NCI-H187 treated with DMSO at 0.1 percent for 48 hours (cell line): Measurements from ENCODE around the gene ADAMTS17.

Experiments
- DNase-seq: peaks from one replicate; lab custom pipeline; 2025; lab: John Stamatoyannopoulos, UW

ADAMTS17 gene

DNA sequence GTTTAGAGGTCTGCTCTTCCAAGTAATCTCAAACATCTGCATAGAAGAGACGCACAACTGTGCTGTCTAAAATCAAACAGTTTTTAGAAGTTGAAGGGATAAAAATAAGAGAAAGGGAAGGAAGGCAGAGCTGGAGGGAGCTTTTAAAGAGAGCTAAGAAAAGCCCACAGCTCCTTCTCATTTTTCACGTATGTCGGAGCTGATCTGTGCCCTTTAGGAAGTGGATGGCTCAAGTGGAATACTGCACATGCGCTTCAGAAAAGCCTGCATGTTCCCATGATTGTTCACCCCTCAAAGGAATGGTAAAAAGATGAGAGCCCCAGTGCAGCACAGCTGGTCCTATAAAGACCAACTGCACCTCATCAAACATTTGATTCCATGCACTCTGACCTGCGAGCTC is 207.2 kb downstream of the ADAMTS17 start:
- DNase-seq: no peak

DNA sequence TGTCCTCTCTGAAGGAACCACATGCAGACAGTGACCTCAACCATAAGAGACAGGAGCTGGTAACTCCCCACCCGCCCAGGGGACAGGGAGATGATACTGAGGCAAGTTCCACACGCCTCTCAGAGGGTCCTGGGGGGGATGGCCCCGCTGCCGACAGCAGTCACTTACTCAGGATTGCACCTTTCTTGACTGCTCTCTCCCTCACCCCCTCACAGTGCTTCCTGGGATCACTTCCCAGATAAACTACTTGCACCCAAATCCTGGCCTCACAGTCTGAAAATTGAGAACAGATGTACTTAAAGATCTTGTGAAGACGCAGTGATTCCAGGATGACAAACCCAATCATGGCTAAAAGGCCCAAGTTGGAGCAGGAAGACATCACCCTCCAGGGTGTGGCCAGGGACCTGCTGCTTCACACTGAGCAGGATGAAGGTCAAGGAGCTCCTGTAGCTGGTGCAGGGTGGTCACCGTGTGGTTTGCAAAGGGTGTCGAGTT is 207.6 kb downstream of the ADAMTS17 start:
- no peak for DNase-seq

DNA sequence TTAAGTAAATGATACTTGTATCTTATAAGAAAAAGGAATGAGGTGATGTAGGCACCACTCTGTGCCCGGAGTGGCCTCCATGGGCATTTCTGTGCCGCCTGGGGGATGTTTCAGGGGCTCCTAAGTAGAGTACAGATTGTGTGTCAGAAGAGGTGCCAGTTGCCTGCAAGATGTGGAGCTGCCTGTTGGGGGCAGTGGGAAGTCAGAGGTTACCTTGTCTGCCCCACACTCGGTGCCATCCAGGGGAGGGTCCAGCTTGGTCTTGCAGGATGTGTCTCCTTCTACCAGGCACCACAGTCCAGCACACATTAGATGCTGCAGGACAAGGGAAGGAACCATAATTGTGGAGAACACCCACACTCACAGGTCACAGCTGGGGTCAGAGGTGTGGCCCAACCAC is 208.8 kb downstream of the ADAMTS17 start:
- DNase-seq: no peak

DNA sequence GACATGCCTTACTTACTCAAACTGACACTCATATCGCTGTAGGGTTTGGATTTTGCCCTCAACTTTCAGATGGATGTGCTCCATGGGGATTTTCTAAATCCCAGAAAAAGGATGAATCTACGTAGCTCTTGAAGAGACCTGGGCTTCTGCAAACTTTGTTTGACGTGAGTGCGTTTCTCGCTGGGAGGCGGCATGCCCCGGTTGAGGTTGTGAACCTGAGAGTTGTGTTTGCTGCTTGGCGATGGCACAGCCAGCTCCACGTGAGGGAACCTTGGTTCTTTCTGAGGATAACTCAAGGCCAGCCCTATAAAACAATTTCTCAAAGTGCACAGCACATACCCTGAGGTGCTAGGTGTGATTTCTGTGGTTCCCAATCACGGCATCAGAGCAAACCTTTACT is 209.5 kb downstream of the ADAMTS17 start:
- no peak for DNase-seq

DNA sequence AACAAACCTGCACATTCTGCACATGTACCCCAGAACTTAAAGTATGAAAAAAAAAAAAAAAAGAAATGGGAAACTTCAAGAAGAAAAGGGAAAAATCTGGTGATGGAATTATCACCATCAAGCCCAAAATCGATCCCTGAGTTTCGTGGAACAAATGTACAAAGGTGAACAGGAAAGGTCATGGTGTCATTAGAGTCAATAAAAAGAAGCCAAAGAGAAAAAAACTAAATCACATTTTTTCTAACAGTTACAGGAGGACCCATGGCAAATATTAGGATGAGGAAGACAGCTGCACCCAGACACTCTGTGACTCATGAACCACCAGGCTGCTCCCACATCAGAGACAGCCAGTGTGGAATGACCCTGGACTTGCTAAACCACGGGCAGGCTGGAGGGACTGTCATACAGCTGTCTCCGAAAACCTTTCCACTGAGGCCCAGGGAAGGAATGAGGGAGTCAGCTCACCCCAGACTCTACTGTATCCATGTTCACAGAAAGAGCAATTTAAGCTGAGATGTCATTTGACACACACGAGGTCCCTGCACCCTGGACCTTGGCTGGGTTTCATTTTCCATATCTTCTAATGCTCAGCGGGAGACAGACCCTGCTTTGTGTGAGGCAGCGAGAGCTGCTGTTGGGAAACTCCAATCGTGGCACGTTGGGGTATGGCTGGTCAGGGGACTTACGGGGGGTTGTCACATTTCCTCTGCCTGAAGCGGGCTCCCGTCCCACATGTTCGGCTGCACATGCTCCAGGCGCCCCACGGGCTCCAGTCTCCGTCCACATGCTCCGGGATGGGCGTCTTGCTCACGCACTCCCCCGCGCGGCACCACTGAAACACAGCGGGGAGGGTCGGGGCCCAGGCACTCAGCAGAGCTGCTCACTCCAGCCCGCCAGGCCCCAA is 210.2 kb downstream of the ADAMTS17 start:
- no peak for DNase-seq

DNA sequence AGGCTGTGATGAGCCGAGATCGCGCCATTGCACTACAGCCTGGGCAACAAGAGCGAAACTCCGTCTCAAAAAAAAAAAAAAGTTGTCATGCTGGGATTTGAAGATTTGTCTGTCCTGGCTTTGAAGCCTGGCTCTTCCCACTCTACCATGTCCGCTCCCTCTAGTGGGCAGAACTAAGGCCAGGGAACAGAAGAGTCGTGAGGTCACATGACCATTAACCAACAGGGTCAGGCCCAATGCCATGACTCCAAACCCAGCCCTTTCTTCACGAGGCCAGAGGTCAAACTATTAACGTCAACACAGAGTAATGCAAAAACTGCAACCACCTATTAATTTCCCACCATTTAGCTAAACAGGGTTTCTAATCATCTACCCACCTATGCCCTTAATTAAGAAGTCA is 212.1 kb downstream of the ADAMTS17 start:
- DNase-seq: no peak

DNA sequence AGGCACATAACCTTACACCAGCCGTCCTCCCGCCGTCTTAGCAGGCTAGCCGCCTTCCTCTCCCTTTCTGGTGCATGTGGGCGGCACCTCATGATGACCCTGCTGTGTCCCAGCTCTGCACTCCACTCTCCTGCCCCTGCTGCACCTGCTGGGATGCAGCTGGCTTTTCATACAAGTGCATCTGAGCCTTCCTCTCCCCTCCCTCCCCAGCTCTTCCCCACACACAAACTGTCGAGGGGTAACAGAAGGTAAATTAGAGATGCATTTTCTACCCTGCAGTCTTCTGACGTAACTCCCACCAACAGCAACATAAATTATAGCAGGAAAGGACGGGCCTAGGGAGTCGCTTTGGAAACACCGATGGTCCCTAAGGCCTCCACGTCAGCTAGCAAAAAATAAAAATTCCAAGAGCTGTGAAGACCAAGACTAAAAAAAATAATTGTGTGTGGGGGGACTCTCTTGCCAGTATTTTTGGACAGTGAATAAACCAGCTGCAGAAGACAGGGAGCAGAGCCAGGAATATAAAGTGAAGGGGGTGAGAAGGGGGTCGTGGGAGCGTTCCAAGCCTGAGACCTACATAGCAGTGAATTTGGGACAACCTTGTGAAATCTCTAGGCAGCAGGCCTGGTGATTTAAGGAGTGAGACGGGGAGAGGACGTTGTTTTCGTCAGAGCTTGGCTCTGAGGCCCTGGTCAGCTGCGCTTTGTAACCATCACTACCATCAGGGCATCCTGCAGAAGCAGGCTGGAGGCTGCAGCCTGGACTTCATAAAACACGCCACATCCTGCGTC is 216.2 kb downstream of the ADAMTS17 start:
- no peak for DNase-seq

DNA sequence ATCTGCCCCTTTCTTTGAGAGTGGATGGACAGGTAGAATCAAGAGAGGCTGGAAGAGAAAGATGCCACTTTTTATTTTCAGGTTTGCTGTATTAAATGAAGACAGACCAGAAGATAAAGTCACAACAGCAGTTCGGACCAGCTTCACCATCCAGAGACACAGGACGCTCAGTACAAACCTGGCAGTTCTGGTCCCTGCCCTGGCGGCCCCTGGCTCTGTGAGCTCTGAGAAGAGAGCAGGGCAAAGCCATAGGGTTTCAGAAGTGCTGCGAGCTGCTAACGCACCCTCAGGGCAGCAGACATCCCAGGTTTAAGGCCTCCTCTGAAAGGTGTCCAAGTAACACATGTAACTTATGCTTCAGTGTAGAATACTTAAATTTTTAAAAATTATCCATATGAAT is 216.8 kb downstream of the ADAMTS17 start:
- no peak for DNase-seq

DNA sequence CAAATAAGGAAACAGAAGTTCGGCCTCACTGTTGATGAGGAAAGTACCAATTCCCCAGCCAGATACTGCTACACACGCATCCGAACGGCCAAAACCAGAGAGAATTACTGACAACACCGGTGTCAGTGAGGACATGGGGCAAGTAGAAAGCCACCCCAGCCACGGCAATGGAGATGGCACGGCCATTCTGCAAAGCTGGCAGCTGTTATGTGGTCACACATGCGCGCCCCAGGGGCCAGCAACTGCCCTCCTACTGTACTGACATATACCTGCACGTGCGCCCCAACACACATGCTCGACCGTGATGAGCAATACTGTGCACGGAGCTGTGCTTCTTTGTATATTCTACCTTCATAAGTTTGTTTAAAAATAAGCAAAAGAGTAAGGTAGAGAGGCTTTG is 217.4 kb downstream of the ADAMTS17 start:
- no peak for DNase-seq

DNA sequence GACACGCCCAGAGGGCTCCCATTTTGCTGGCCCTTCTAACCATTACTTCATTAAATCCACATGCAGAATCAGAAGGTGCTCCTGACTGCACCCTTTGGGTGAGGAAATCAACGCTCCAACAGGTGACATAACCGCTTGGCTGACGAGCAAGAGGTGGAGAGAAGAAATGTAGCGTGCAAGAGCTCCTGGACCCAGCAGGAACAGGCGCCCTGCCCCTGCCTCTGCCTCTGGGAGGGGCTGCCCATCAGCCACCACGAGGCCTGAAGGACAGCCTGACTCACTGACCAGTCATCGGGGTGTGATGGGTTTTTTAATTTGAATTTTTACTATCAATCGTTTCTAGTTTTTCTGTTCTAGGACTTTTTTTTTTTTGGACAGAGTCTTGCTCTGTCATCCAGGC is 218.2 kb downstream of the ADAMTS17 start:
- DNase-seq: no peak

DNA sequence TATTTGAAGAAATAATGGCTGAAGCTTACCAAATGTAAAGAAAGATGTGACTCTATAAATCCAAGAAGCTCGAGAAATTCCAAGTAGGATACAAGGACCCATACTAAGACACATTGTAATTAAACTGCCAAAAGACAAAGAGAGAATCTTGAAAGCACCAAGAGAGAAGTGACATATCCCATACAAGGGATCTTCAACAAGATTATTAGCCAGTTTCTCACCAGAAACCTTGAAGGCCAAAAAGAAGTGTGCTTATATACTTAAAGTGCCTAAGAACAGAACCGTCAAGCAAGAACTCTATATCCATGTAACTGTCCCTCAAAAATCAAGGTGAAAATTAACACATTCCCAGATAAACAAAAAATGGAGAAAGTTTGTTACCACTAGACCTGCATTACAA is 220.5 kb downstream of the ADAMTS17 start:
- DNase-seq: no peak

DNA sequence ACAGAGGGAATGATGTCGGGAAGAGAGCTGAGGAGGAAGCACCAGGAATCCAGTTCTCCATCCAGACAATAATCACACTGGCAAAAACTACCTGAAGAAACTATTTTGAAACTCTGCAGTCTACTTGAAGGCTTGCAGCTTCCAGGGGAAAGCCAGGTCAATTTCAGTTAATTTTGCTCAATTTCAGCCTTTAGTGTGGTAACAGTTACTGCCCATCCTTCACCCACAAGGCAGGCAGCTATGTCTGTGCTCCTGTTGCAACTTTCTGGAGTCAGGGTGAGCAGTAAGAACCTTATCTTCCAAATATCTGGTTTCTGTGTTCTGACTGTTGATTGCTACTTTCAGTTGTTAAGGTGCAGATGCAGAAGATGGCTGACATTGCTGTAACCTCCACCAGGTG is 221.7 kb downstream of the ADAMTS17 start:
- DNase-seq: no peak

DNA sequence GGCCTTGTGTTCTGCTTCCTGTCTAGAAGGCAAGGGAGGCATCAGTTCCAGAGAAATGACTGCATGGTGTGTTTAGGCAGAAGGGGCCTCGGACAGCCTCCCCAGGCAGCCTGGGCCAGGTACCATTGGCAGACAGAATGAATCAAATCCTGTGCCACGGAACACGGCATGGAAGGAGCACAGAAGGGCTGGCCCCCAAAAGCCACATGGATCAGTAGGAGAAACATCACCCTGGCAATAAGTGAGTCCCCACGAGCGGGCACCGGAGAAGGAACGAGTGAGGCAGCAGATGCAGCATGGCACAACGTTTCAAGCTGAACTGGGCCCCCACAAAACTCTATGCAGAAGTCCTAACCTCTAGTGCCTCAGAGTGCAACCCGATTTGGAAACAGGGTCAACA is 223.2 kb downstream of the ADAMTS17 start:
- no peak for DNase-seq

DNA sequence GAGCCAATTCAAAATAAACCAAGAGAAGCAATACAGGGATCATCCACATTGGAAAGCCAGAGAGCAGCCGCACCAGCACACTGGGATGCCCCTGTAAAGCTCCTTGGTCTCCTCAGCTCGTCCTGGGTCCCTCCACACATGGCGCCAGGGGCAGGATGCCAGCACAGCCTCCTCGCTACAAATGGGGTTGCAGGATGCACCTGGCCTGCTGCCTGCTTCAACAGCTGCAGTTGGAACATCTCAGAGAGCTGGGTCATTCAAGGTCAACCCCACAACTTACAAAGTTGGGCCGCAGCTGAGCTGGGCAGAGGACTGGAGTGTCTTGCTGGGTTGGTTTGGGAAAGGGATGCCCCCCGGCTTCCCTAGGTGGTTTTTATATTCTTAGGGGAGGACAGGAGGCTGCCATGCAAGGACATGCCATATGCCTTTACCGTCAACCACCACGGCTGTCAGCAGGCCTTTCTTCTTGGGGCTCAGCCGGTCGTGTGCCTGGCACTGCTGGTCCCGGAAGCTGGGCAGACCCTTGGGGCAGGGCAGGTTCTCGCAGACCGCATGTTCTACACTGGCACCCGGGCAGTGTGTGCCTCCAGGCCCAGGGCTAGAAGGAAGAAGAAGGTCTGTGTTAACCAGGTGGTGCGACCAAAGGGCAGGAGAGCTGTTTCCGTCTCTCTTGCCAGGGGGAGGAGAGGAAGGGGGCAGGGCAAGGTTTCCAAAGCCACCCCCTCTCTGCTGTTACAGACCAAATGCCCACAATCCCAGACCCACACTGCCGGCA is 225.2 kb downstream of the ADAMTS17 start:
- no peak for DNase-seq

DNA sequence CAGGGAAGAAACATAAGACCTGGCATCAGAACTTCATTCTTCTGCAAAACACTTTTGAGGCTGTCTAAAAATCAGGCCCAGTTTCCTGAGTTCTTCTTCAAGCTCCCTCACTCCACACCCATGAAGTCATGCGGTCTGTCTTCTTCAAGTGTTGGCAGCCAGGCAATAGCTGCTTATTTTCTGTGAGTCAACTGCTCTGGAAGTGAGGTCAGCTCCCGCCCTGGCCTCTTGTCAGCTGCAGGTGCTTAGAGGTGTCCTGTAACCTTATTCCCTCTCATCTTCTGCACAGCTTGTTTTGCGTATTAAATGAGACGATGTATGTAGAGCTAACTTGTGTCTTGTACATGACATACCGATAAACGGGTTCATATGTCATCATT is 226.1 kb downstream of the ADAMTS17 start:
- DNase-seq: no peak

DNA sequence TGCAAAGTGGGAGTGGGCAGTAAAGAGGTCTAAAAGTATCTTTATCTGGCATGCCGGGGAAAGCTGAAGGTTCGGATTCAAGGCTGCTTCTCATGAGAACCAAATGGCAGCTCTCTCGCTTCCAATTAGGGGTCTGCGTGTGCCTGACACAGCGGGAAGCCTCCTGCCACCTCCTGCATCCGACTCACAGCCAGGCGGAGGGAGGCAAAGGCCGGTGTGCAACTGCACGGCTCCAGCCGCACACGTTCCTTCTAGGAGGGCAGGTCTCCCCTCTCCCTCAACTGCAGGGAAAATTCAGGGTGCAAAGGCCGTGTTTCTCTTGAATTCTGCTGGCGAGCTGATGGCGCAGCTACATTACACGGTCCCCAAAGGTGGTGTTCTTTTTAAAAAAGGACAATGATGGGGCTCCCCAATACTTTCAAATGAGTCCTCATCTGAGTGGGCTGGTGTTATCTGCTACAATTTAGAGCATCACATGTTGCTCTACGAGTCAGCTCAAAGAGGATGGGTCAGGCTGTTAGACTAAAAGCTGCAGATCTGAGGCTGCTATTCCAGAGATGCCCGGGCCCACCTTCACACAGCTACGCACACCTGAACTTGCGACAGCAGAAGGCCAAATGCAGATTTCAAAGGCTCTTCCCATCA is 226.6 kb downstream of the ADAMTS17 start:
- no peak for DNase-seq

DNA sequence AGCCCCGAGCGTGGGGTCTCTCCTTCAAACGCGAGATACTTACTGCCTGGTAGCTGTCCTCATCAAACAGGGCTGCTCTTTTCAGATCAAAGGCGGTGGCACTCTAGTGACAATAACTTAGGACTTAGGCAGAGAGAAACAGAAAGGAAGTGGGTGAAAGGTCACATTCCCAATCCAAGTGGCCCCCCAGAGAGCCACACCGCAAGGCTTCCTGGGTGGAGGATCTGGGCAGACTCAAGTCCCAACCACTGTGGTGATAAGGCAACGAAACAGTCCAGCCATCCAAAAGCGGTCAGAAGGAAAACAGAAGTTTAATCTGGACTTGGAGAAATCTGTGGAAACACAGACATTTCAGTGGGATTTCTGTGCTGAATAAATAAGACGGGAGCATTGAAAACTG is 227.2 kb downstream of the ADAMTS17 start:
- no peak for DNase-seq

DNA sequence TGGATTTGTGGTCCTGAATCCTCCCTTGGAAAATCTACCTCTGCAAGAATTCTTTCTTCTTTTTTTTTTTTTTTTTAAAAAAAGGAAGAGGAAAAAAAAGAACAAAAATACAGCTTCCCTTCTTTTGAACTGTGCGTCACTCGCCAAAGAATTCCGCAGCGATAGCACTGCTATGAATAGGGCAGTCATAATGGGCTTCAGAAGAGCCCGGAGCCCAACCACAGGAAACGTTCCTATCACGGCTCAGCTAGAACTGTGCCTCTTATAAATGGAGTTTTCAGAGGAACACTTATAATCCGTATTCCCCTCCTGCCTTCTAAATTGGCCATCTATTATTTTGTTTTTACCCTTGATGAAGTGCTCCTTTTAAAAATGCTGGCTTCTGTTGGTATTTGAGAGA is 227.7 kb downstream of the ADAMTS17 start:
- DNase-seq: no peak

DNA sequence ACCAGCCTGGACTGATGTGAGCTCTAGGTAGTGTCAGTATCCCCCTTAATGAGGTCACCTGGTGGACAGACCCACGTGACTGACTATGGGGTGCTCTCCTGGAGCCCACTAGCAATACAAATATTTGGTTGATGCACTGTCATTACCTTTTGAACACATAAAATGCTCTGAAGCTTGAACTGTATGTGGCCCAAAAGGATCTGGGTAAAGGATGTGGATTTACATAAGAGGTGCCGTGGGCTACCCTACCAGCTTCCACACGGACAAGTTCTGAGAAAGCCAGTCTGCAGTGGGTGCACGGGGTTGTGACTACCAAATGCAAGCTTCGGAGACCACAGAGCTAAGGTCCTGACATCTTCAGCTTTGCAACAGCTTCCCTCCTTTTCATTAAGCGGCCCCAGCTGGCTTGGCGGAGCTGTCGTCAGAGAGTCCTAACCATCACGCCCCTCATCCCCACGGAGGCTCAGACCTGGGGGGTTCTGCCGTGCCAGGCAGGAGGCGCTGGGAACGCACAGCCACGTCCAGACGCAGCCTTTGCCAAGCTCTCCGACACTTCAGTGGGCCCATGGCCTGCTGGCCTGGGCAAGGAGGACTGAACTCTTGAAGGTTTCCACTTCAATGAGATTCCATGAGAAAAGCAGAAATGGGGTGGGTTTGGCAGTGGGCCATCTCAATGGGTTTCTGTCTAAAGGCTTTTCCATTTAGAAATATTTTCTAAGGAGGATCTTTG is 228.3 kb downstream of the ADAMTS17 start:
- no peak for DNase-seq

DNA sequence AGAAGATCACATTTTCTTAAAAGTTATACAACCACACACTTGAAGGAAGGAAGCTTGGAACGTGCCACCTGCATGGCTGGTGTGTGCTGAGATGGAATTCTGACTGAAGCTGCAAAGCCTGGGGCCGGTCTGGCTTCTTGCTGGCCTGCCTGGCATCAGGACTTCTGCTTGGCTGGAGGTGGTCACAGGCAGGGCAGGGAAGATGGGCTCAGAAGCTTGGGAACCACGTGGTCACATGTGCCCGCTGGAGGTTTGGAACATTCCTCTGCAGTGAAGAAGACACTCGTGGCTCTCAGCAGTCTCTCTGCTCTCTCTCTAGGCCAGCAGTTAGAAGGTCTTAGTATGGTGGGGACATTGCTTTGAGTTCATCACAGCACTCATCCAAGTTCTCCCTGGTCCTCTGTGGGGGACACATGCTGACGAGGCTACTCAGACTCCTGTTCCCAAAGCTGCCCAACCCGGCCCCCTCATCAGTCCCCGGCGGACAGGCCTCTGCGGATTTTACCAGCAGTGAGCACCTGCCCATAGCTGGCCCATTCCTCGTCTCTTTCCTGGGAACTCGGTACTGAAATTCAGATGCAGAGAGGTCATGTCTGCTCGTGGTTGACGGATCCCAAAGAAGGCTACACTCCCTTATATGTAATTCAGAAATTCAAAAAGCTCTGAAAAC is 229.0 kb downstream of the ADAMTS17 start:
- no peak for DNase-seq

DNA sequence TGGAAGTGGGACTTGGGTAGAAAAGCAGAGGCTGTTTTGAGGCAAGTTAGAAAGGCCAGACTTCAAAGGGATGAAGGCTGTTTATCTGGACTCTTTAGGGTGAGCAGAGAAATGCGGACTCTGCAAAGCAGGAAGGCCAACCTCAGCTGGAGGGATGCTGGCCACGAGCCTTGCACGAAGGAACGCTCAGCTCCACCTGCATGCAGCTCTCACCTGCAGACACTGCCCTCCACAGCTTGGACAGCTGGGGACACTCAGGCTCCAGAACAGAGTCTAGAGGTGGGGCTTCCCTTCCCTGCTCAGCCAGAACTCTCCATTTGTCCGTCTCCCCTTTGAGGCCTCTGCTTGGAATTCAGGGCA is 229.7 kb downstream of the ADAMTS17 start:
- DNase-seq: no peak
